NT2/D1 (cell line): ENCODE measurements around the gene ASIC2.

Source experiments
- DNase-seq: peaks from one replicate; pipeline ENCODE4 v3.0.0-alpha.2; 2011; ENCODE audit warnings: low read depth, low spot score
- H3K27me3 ChIP-seq: 2 replicates; pipeline ENCODE4 v1.6.0; 2011; ENCODE audit warnings: mild to moderate bottlenecking; ENCODE audit not compliant: insufficient read length, insufficient read depth
- H3K36me3 ChIP-seq: 2 replicates; pipeline ENCODE4 v1.6.1; 2011; ENCODE audit warnings: mild to moderate bottlenecking, low read length, mixed read lengths; ENCODE audit not compliant: insufficient read depth, insufficient read length
- H3K4me1 ChIP-seq: 2 replicates; pipeline ENCODE4 v1.5.1; 2011; ENCODE audit not compliant: insufficient read depth, insufficient read length
- H3K4me3 ChIP-seq: 2 replicates; pipeline ENCODE4 v1.5.1; 2011; ENCODE audit warnings: low read depth; ENCODE audit not compliant: insufficient read length
- H3K9ac ChIP-seq: 2 replicates; pipeline ENCODE4 v1.6.0; 2011; ENCODE audit warnings: low read depth; ENCODE audit not compliant: insufficient read length
- H3K9me3 ChIP-seq: 2 replicates; pipeline ENCODE4 v1.5.1; 2011; ENCODE audit warnings: mild to moderate bottlenecking, low read length; ENCODE audit not compliant: insufficient read depth
- SUZ12 ChIP-seq: IDR thresholded peaks from 2 replicates; pipeline ENCODE4 v1.6.1; 2011; ENCODE audit not compliant: insufficient read length, insufficient read depth; ENCODE audit errors: extremely low read depth
- YY1 ChIP-seq: IDR thresholded peaks from 2 replicates; pipeline ENCODE4 v1.6.1; 2011; ENCODE audit not compliant: insufficient read length, insufficient read depth
- ZNF274 ChIP-seq: IDR thresholded peaks from 2 replicates; pipeline ENCODE4 v1.6.1; 2011; ENCODE audit warnings: mild to moderate bottlenecking, low read depth, low read length

Gene ASIC2

GRCh38 chr17:33167736-33168135, 125.4 kb downstream of the ASIC2 start:
- H3K4me1 ChIP-seq = no peaks in the 10 kb centered on the region
- no peak overlapping the region for H3K9ac ChIP-seq
- H3K9me3 ChIP-seq = no peaks in the 10 kb centered on the region
- DNase-seq = no peak
- no peak for TF ChIP-seq YY1
- TF ChIP-seq SUZ12 = no peak
- H3K27me3 ChIP-seq = no peaks in the 10 kb centered on the region
- no peaks in the 10 kb centered on the region for H3K36me3 ChIP-seq
- H3K4me3 ChIP-seq = no peak overlapping the region

DNA sequence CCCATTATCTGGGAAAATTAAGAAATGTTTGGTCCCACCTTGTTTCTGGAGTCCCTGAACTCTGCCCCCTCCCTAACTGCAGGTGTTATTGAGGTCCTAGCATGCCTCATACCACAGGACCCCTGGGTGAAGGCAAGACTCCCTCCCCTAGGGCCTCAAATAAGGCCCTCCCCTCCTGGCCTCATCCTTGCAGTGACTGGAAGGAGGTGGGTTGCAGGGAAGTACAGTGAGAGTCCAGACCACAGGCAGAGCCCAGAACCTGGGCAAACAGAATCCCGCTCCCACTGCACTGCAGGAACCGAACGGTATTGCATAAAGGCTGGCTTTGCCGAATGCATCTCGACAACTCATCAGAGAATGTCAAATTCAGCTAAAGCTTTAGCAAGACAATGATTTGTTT, 126.6 kb downstream of the ASIC2 start:
- no peaks in the 10 kb centered on the region for H3K27me3 ChIP-seq
- no peaks in the 10 kb centered on the region for H3K36me3 ChIP-seq
- H3K9me3 ChIP-seq = no peaks in the 10 kb centered on the region
- no peaks in the 10 kb centered on the region for H3K4me1 ChIP-seq
- DNase-seq = no peak
- TF ChIP-seq SUZ12 = no peak
- no peak for TF ChIP-seq ZNF274
- no peak for TF ChIP-seq YY1
- H3K9ac ChIP-seq = no peak overlapping the region
- no peak overlapping the region for H3K4me3 ChIP-seq

DNA sequence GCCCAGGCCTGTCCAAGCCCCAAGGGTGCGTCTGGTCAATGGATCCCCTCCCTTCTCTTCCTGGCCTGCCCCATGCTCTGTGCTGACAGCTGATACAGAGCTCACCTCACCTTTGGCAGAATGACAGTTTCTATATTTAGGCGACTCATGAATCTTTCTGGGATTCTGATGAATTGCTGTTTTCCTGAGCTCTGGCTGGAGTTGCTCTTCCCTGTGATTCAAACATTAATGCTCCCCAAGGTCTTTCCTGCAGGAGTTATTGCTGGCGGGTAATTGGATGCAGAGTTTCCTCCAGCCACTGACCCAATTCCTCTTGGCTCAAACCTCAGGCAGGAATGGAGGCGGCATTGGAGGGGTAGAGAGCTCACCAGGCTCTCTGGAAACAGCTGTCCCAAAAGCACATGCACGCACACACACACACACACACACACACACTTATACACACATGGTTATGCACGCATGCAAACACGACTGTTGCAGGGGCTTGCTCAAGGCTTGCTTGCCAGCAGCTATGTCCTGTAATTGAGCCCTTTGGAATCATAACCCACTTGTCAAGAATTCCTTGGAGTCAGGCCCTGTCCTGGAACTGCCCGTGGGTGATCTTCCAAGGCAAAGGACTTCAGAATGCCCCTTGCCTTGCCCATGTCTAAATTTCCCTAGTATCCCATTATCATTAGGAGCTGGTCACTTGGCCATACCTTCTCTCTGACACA, 128.8 kb downstream of the ASIC2 start:
- Histone ChIP-seq H3K9ac (no peak overlapping the region), H3K27me3 (no peaks in the 10 kb centered on the region), H3K4me3 (no peak overlapping the region), H3K36me3 (no peaks in the 10 kb centered on the region), H3K4me1 (no peaks in the 10 kb centered on the region), H3K9me3 (no peaks in the 10 kb centered on the region)
- no peak for TF ChIP-seq ZNF274
- TF ChIP-seq YY1 = no peak
- TF ChIP-seq SUZ12 = no peak
- DNase-seq = no peak

DNA sequence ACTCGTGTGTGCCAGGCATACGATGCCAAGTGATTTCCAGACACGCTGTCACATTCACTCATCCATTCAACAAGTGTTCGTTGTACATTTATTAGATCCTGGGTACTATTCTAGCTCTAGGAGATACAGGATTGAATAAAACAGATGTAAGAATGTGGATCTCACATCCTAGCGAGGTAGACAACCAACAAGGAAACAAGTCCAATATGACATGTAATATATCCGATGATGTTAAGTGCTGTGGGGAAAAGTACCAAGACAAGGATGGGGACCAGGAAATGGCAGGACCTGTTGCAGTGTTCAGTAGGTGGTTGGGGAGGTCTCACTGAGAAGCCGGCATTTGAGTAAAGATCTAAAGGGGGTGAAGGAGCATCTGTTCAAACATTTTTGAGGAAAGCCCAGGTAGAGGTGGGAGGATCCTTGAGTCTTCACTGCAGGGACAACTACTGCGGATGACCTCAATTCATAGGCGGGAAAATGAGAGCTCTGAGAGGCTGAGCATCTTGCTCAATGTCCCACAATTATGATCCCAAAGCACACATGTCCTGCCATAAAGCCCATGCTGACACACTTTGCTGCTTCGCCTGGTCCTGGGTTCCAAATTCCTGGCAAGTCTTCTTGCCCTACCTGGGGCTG, 129.4 kb downstream of the ASIC2 start:
- Histone ChIP-seq H3K9me3 (no peaks in the 10 kb centered on the region), H3K36me3 (no peaks in the 10 kb centered on the region), H3K4me1 (no peaks in the 10 kb centered on the region), H3K4me3 (no peak overlapping the region), H3K27me3 (no peaks in the 10 kb centered on the region), H3K9ac (no peak overlapping the region)
- DNase-seq = no peak
- TF ChIP-seq SUZ12 = no peak
- TF ChIP-seq ZNF274 = no peak
- no peak for TF ChIP-seq YY1

DNA sequence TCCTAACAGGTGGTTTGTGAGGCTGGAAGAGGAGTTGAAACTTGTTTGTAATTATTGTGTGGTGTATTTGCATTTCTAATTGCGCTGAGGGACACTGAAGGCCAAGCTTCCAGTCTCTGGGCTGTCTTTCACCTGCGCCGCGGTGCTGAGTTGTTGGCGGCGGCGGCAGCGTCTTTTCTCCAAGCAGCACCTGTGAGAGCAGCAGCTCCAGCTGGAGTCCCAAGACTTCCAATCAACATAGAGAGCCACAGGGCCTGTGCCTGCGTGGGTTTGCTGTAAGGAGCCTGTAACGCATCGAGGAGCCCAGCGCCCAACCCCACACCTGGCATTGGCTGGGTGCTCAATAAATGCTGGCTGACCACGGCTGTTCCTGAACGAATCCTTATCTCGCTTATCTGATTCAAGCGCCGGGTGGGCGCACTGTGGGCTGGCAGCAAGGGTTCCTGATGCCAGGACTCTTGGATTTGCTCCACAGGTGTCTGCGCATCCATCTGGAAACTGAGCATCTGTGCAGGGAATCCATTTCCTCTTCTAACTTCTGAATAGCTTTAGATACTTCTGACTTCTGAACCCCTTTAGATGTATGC, 138.1 kb downstream of the ASIC2 start:
- TF ChIP-seq ZNF274 = no peak
- TF ChIP-seq YY1 = no peak
- no peak for TF ChIP-seq SUZ12
- Histone ChIP-seq H3K9ac (no peak overlapping the region), H3K4me1 (no peaks in the 10 kb centered on the region), H3K4me3 (no peak overlapping the region), H3K9me3 (no peaks in the 10 kb centered on the region), H3K36me3 (no peaks in the 10 kb centered on the region), H3K27me3 (no peaks in the 10 kb centered on the region)
- DNase-seq = no peak

- H3K4me3 ChIP-seq = no peak overlapping the region
- H3K36me3 ChIP-seq = no peaks in the 10 kb centered on the region
- H3K9me3 ChIP-seq = no peaks in the 10 kb centered on the region
- no peak for TF ChIP-seq SUZ12
- no peaks in the 10 kb centered on the region for H3K4me1 ChIP-seq
- DNase-seq = no peak
- no peak overlapping the region for H3K9ac ChIP-seq
- no peaks in the 10 kb centered on the region for H3K27me3 ChIP-seq
Measured at GRCh38 chr17:33152783-33153182, 140.3 kb downstream of the ASIC2 start.

- no peak overlapping the region for H3K9ac ChIP-seq
- no peaks in the 10 kb centered on the region for H3K36me3 ChIP-seq
- H3K9me3 ChIP-seq = no peaks in the 10 kb centered on the region
- no peaks in the 10 kb centered on the region for H3K27me3 ChIP-seq
- H3K4me3 ChIP-seq = no peak overlapping the region
- TF ChIP-seq YY1 (no peak), SUZ12 (no peak), ZNF274 (no peak)
- H3K4me1 ChIP-seq = no peaks in the 10 kb centered on the region
- DNase-seq = no peak
Measured at GRCh38 chr17:33151565-33151964, 141.5 kb downstream of the ASIC2 start.
